Suprapubic skin (tissue), 3 donors: ENCODE results near the gene TWSG1.

Source experiments
- EP300 ChIP-seq: sonication (generic); formaldehyde crosslinking; IDR thresholded peaks from one replicate; pipeline ENCODE4 v1.6.1; 2017; ENCODE audit warnings: antibody characterized with exemption
- TF ChIP-seq, protein P1 (sequence below), 2 donors: fragments of 200-600 bp in 1 of 2; fragments of 450-650 bp in 1 of 2; sonication (generic) in 1 of 2; IDR thresholded peaks; one replicate each; pipeline ENCODE4 v1.5.1; 2016 to 2019; ENCODE audit warnings: antibody characterized with exemption in 2 of 2, mild to moderate bottlenecking in 1 of 2, moderate library complexity in 1 of 2

DNA sequence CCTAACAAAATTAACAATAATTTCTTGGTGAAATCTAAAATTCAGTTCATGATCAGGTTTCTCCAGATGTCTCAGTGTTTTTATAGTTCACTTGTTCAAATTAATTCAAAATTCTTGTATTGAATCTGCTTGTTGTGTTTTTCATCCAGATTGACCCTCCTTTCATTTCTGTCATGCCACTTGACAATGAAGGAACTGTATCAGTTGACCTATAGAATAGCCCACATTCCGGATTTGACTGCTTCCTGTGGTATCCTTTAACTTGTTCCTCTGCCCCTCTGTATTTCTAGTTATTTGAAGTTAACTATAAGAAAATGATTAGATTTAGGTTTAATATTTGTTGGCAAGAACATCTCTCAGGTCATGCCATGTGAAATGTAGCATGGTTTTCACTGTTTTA lies 53.3 kb downstream of the TWSG1 start:
- no peak for TF ChIP-seq EP300
- TF ChIP-seq, protein P1, sequence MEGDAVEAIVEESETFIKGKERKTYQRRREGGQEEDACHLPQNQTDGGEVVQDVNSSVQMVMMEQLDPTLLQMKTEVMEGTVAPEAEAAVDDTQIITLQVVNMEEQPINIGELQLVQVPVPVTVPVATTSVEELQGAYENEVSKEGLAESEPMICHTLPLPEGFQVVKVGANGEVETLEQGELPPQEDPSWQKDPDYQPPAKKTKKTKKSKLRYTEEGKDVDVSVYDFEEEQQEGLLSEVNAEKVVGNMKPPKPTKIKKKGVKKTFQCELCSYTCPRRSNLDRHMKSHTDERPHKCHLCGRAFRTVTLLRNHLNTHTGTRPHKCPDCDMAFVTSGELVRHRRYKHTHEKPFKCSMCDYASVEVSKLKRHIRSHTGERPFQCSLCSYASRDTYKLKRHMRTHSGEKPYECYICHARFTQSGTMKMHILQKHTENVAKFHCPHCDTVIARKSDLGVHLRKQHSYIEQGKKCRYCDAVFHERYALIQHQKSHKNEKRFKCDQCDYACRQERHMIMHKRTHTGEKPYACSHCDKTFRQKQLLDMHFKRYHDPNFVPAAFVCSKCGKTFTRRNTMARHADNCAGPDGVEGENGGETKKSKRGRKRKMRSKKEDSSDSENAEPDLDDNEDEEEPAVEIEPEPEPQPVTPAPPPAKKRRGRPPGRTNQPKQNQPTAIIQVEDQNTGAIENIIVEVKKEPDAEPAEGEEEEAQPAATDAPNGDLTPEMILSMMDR (IDR thresholded peaks at IDR 0.05), result no peak
